Measurements from ENCODE around the gene PNMA1.
"Not testable (repeated sequence)": the region's sequence is repeated elsewhere in the genome, so short reads cannot be mapped to it uniquely, and the experiment has no call there.

PNMA1 gene

GRCh38 chr14:73713206-73713802 lies 880 bp downstream of the PNMA1 start:
- H3K4me1 ChIP-seq (ENCODE audit: control insufficient read depth, insufficient read depth, low read length), result peaks cover 23% of the 10 kb centered on the region
- H3K9ac ChIP-seq (ENCODE audit: low read length), result peak overlapping the region; percentile 50
- H3K27me3 ChIP-seq (ENCODE audit: control insufficient read depth, insufficient read depth, low read length), result no peaks in the 10 kb centered on the region
- H3K36me3 ChIP-seq (ENCODE audit: control insufficient read depth, insufficient read depth, low read length), result no peaks in the 10 kb centered on the region
- peak overlapping the region; percentile 72 for H3K4me3 ChIP-seq (ENCODE audit: low read length)
- peak overlapping the region; percentile 96 for H3K27ac ChIP-seq (ENCODE audit: low read depth, low read length)

GRCh38 chr14:73712540-73713180 lies 1.5 kb downstream of the PNMA1 start:
- Histone ChIP-seq H3K4me1 (ENCODE audit: control insufficient read depth, insufficient read depth, low read length) (peaks cover 17% of the 10 kb centered on the region), H3K4me3 (ENCODE audit: low read length) (peak overlapping the region; percentile 72), H3K9ac (ENCODE audit: low read length) (peak overlapping the region; percentile 21), H3K27me3 (ENCODE audit: control insufficient read depth, insufficient read depth, low read length) (no peaks in the 10 kb centered on the region), H3K27ac (ENCODE audit: low read depth, low read length) (peak overlapping the region; percentile 96), H3K36me3 (ENCODE audit: control insufficient read depth, insufficient read depth, low read length) (no peaks in the 10 kb centered on the region)

GRCh38 chr14:73712071-73712506 lies 2.1 kb downstream of the PNMA1 start:
- H3K36me3 ChIP-seq (ENCODE audit: control insufficient read depth, insufficient read depth, low read length), result no peaks in the 10 kb centered on the region
- peak overlapping the region; percentile 96 for H3K27ac ChIP-seq (ENCODE audit: low read depth, low read length)
- H3K27me3 ChIP-seq (ENCODE audit: control insufficient read depth, insufficient read depth, low read length), result no peaks in the 10 kb centered on the region
- H3K4me3 ChIP-seq (ENCODE audit: low read length), result peak overlapping the region; percentile 72
- no peak overlapping the region for H3K9ac ChIP-seq (ENCODE audit: low read length)
- H3K4me1 ChIP-seq (ENCODE audit: control insufficient read depth, insufficient read depth, low read length), result peaks cover 11% of the 10 kb centered on the region

- Histone ChIP-seq H3K4me3 (ENCODE audit: low read length) (no peak overlapping the region), H3K27ac (ENCODE audit: low read depth, low read length) (no peak overlapping the region), H3K36me3 (ENCODE audit: control insufficient read depth, insufficient read depth, low read length) (no peaks in the 10 kb centered on the region), H3K9ac (ENCODE audit: low read length) (no peak overlapping the region), H3K27me3 (ENCODE audit: control insufficient read depth, insufficient read depth, low read length) (no peaks in the 10 kb centered on the region), H3K4me1 (ENCODE audit: control insufficient read depth, insufficient read depth, low read length) (peaks cover 4% of the 10 kb centered on the region)
These were observed 3.4 kb downstream of the PNMA1 start for GRCh38 chr14:73710737-73711136.

- Histone ChIP-seq H3K27ac (ENCODE audit: low read depth, low read length) (no peak overlapping the region), H3K27me3 (ENCODE audit: control insufficient read depth, insufficient read depth, low read length) (no peaks in the 10 kb centered on the region), H3K4me3 (ENCODE audit: low read length) (no peak overlapping the region), H3K36me3 (ENCODE audit: control insufficient read depth, insufficient read depth, low read length) (no peaks in the 10 kb centered on the region), H3K9ac (ENCODE audit: low read length) (no peak overlapping the region), H3K4me1 (ENCODE audit: control insufficient read depth, insufficient read depth, low read length) (peaks cover 4% of the 10 kb centered on the region)
These were observed 4.2 kb downstream of the PNMA1 start for GRCh38 chr14:73709904-73710469.

GRCh38 chr14:73708076-73708475 lies 6.1 kb downstream of the PNMA1 start:
- H3K36me3 ChIP-seq (ENCODE audit: control insufficient read depth, insufficient read depth, low read length); H3K27me3 ChIP-seq (ENCODE audit: control insufficient read depth, insufficient read depth, low read length); H3K4me3 ChIP-seq (ENCODE audit: low read length); H3K4me1 ChIP-seq (ENCODE audit: control insufficient read depth, insufficient read depth, low read length); H3K9ac ChIP-seq (ENCODE audit: low read length); H3K27ac ChIP-seq (ENCODE audit: low read depth, low read length): not testable (repeated sequence)

GRCh38 chr14:73700325-73700724 lies 13.9 kb downstream of the PNMA1 start:
- Histone ChIP-seq H3K4me1 (ENCODE audit: control insufficient read depth, insufficient read depth, low read length) (no peaks in the 10 kb centered on the region), H3K27ac (ENCODE audit: low read depth, low read length) (no peak overlapping the region), H3K36me3 (ENCODE audit: control insufficient read depth, insufficient read depth, low read length) (no peaks in the 10 kb centered on the region), H3K27me3 (ENCODE audit: control insufficient read depth, insufficient read depth, low read length) (no peaks in the 10 kb centered on the region), H3K4me3 (ENCODE audit: low read length) (no peak overlapping the region), H3K9ac (ENCODE audit: low read length) (no peak overlapping the region)

- Histone ChIP-seq H3K4me1 (ENCODE audit: control insufficient read depth, insufficient read depth, low read length) (no peaks in the 10 kb centered on the region), H3K9ac (ENCODE audit: low read length) (no peak overlapping the region), H3K36me3 (ENCODE audit: control insufficient read depth, insufficient read depth, low read length) (no peaks in the 10 kb centered on the region), H3K4me3 (ENCODE audit: low read length) (no peak overlapping the region), H3K27ac (ENCODE audit: low read depth, low read length) (no peak overlapping the region), H3K27me3 (ENCODE audit: control insufficient read depth, insufficient read depth, low read length) (no peaks in the 10 kb centered on the region)
These were observed 17.5 kb downstream of the PNMA1 start for GRCh38 chr14:73696466-73697400.

GRCh38 chr14:73695997-73696396 lies 18.2 kb downstream of the PNMA1 start:
- no peak overlapping the region for H3K9ac ChIP-seq (ENCODE audit: low read length)
- no peaks in the 10 kb centered on the region for H3K27me3 ChIP-seq (ENCODE audit: control insufficient read depth, insufficient read depth, low read length)
- H3K4me1 ChIP-seq (ENCODE audit: control insufficient read depth, insufficient read depth, low read length), result no peaks in the 10 kb centered on the region
- H3K4me3 ChIP-seq (ENCODE audit: low read length), result no peak overlapping the region
- H3K27ac ChIP-seq (ENCODE audit: low read depth, low read length), result no peak overlapping the region
- H3K36me3 ChIP-seq (ENCODE audit: control insufficient read depth, insufficient read depth, low read length), result no peaks in the 10 kb centered on the region

GRCh38 chr14:73695082-73695481 lies 19.1 kb downstream of the PNMA1 start:
- Histone ChIP-seq H3K4me3 (ENCODE audit: low read length) (no peak overlapping the region), H3K9ac (ENCODE audit: low read length) (no peak overlapping the region), H3K36me3 (ENCODE audit: control insufficient read depth, insufficient read depth, low read length) (no peaks in the 10 kb centered on the region), H3K27me3 (ENCODE audit: control insufficient read depth, insufficient read depth, low read length) (no peaks in the 10 kb centered on the region), H3K4me1 (ENCODE audit: control insufficient read depth, insufficient read depth, low read length) (no peaks in the 10 kb centered on the region), H3K27ac (ENCODE audit: low read depth, low read length) (no peak overlapping the region)

- no peaks in the 10 kb centered on the region for H3K27me3 ChIP-seq (ENCODE audit: control insufficient read depth, insufficient read depth, low read length)
- H3K36me3 ChIP-seq (ENCODE audit: control insufficient read depth, insufficient read depth, low read length), result no peaks in the 10 kb centered on the region
- H3K27ac ChIP-seq (ENCODE audit: low read depth, low read length), result no peak overlapping the region
- no peak overlapping the region for H3K9ac ChIP-seq (ENCODE audit: low read length)
- H3K4me3 ChIP-seq (ENCODE audit: low read length), result no peak overlapping the region
- no peaks in the 10 kb centered on the region for H3K4me1 ChIP-seq (ENCODE audit: control insufficient read depth, insufficient read depth, low read length)
These were observed 20.1 kb downstream of the PNMA1 start for GRCh38 chr14:73694083-73694482.

GRCh38 chr14:73686901-73687300 lies 27.3 kb downstream of the PNMA1 start:
- Histone ChIP-seq H3K27me3 (ENCODE audit: control insufficient read depth, insufficient read depth, low read length) (no peaks in the 10 kb centered on the region), H3K27ac (ENCODE audit: low read depth, low read length) (no peak overlapping the region), H3K9ac (ENCODE audit: low read length) (no peak overlapping the region), H3K4me3 (ENCODE audit: low read length) (no peak overlapping the region), H3K36me3 (ENCODE audit: control insufficient read depth, insufficient read depth, low read length) (peaks cover 2% of the 10 kb centered on the region), H3K4me1 (ENCODE audit: control insufficient read depth, insufficient read depth, low read length) (no peaks in the 10 kb centered on the region)
